ENCODE measurements around the gene HMGXB3.

The HMGXB3 gene

GRCh38 chr5:150052956-150053712 lies 52.6 kb downstream of the HMGXB3 start:
- DNase-seq (ENCODE audit: low spot score), result no peak

DNA sequence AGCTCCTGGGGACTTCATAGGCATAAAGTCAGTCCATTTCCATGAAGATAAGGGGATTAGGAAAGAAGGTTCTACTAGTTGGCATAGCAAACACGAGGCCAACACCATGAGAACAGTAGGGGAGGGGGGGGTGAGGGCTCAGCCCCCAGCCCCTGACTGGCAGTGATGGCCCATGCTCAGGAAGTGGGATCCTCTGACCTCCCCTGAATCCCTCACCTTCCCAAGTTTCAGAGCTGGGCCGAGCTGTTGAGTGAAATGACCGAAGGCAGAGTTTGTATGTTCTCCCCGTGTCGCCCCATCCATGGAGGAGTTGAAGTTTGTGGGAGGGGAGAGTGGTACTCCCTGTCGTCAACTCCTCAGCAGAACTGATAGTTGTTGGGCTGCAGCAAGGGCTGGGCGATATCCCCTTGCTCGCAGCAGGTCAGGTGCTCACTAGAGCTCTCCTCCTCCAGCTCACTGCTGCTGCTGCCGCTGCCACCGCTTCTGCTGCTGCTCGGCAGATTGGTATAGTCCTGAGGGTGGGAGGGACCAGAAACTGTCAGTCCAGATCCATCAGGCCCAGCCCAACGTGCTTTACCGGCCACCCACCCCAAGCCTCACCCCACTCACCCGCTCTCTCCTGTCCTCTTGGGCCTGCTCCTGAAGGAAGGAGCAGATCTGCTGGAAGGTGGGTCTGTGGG lies 53.3 kb downstream of the HMGXB3 start:
- DNase-seq (ENCODE audit: low spot score), result no peak

DNA sequence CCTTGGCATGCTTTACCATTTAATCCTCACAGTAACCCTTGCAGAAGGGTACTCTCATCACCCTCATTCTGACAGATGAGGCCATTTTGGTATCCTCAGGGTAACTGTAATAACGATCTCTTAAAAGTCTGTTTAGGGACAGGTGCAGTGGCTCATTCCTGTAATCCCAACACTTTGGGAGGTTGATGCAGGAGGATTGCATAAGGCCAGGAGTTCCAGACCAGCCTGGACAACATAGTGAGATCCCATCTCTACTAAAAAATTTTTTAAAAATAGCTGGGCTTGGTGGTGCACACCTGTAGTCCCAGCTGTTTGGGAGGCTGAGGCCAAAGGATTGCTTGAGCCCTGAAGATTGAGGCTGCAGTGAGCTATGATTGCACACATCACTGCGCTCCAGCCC lies 54.0 kb downstream of the HMGXB3 start:
- DNase-seq (ENCODE audit: low spot score), result no peak

- no peak for DNase-seq (ENCODE audit: low spot score)
Observed at GRCh38 chr5:150055326-150056074, 55.0 kb downstream of the HMGXB3 start.

GRCh38 chr5:150056075-150056443 lies 55.5 kb downstream of the HMGXB3 start:
- no peak for DNase-seq (ENCODE audit: low spot score)

GRCh38 chr5:150057052-150057451 lies 56.5 kb downstream of the HMGXB3 start:
- no peak for DNase-seq (ENCODE audit: low spot score)

DNA sequence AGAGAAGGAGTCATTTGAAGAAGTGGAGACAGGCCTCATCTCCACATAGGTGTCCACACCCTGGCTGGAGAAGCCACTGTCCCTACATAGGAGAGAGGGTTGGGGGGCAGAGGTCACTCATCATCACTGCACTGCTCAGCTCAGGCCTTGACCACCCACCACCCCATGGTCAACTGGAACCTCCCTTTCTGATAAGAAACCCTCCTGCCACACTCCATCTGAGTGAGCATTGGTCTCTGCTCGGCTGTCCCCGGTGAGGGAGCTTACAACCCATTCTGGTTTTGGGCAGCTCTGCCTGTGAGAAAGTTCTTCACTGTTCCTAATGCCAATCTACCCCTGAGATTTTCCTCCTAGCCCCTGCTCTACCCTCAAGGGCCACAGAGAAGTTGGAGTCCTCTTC lies 57.0 kb downstream of the HMGXB3 start:
- DNase-seq (ENCODE audit: low spot score), result no peak

DNA sequence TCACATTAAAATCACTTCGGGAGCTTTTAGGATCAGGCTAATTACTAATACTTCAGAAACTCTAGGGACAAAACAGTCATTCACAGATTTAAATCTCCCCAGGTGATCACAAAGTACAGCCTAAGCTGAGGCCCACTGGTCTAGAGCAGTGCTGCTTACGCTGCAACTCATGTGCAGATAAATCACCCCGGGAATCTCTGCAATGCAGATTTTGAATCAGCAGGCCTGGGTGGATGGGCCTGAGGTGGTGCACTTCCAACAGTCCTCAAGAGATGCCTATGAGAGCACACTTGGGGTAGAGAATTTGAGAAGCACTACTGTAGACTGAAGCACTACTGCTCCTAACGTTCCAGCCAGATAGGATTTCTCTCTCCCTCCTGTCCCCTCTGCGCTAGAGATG lies 57.5 kb downstream of the HMGXB3 start:
- DNase-seq (ENCODE audit: low spot score), result no peak

DNA sequence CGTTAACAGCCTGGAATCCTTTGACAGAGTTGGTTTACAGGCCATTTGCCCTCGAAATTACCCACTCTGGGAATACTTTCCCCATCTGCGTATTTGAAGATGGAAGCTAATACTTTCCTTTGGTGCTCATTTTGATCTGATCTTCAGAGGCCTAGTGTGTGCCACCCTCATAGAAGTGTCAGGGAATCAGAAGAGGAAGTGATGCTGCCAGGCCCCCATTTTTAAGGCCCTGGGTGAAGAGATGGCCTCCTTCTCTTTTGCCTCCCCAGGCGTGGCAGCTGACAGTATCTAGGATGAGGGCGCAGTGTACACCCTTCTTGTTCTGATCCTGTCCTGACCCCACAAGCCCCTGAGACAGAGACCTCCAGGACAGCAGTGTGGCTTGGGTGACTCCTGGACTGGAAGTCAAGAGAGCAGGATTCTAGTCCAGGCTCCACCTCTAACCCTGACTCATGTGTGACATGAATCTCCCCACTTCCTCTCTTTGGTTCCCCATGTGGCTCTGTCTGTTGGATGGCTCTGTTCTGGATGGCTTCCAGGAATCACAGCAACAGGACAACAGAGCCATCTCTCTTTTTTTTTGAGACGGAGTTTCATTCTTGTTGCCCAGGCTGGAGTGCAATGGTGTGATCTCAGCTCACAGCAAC lies 58.1 kb downstream of the HMGXB3 start:
- peak; percentile 89 for DNase-seq (ENCODE audit: low spot score)

DNA sequence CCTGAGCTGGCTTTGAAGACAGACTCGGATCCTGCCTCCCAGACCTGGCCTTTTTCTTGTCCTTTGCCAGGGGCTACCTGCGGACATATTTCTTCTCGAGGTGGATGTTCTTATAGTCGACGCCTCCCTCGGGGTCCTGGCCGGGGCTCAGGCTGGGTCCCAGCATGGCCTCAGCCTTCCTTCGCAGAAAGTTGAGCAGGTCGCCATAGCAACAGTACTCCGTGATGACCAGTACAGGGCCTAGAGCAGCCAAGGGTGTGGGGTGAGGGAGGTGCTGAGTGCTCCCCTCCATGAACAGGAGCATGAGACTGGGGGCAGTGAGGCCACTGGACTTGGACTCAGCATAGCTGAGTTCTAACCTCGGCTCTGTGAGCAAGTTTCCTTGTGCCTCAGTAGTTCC lies 59.1 kb downstream of the HMGXB3 start:
- DNase-seq (ENCODE audit: low spot score), result no peak

DNA sequence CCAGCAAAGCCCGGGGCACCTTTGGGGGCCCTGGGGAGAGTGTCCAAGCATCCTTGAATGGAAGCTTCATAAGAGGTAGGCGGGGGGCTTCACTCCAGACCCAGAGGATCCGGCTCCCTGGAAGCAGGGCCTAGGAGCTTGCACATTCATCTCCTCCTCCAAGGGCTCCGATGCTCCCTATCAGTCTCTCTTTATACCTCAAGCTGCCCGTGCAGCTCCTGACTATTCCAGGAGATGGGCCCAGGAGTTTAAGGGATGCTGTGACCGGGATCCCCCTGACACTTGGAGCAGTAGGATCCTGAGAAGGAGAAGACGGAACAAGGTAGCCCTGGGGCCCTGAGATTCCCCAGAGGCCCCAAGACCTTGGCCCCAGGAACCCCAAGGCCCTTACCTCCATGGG lies 59.9 kb downstream of the HMGXB3 start:
- no peak for DNase-seq (ENCODE audit: low spot score)

- DNase-seq (ENCODE audit: low spot score), result no peak
Observed at GRCh38 chr5:150061538-150061995, 61.0 kb downstream of the HMGXB3 start.

GRCh38 chr5:150062216-150062922 lies 61.8 kb downstream of the HMGXB3 start:
- no peak for DNase-seq (ENCODE audit: low spot score)

- DNase-seq (ENCODE audit: low spot score), result no peak
Observed at GRCh38 chr5:150063638-150064037, 63.1 kb downstream of the HMGXB3 start.

GRCh38 chr5:150064681-150065220 lies 64.2 kb downstream of the HMGXB3 start:
- no peak for DNase-seq (ENCODE audit: low spot score)

- peak; percentile 52 for DNase-seq (ENCODE audit: low spot score)
Observed at GRCh38 chr5:150065346-150065745, 64.8 kb downstream of the HMGXB3 start.

- no peak for DNase-seq (ENCODE audit: low spot score)
Observed at GRCh38 chr5:150065886-150066285, 65.3 kb downstream of the HMGXB3 start.

DNA sequence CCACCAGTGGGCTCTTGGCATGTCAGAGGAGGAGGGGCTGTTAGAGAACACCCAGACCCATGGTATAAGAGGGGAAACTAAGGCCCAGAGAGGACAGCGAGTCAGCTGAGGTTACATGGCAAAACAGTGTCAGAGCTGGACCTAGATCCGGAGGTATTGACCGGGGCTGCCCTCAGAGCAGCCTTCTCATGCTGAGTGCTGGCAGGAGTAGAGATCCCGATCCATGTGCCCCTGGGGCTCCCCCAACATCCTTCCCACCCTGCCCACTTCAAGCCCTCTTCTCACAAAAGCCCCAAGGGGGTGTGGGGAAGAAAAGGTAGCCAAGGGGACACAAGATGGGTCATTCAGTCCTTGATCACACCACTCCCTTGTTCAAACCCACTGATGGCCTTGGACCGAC lies 65.9 kb downstream of the HMGXB3 start:
- no peak for DNase-seq (ENCODE audit: low spot score)

DNA sequence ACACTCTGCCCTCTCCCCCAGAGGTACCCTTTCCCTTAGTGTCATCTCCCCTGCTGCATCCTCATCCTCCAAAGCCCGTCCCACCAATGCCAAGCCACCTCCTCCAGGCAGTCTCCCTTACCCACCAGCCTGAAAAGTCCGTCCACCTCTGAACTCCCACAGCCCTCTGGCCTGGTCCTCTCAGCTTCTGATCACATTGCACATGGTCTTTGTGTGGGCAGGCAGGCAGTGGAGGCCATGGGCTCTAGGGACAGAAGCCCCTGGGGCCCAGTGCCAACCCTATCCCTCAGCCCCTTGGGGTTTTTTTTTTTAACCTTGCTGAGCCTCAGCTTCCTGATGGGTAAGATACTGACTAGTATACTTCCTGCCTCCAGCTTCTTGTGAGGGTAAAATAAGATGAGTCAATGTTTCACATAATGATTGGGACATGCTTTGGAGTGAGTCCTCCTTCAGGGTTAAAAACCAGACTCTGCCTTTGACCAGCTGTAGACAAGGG lies 66.4 kb downstream of the HMGXB3 start:
- no peak for DNase-seq (ENCODE audit: low spot score)

- no peak for DNase-seq (ENCODE audit: low spot score)
Observed at GRCh38 chr5:150067405-150067960, 66.9 kb downstream of the HMGXB3 start.

GRCh38 chr5:150068071-150068470 lies 67.5 kb downstream of the HMGXB3 start:
- no peak for DNase-seq (ENCODE audit: low spot score)

Data from pons (tissue), 1 donor.